Measurements from ENCODE around the gene MGMT.
A peak's percentile ranks its signal among the peaks of the same experiment; 100 is the strongest.

Gene MGMT

DNA sequence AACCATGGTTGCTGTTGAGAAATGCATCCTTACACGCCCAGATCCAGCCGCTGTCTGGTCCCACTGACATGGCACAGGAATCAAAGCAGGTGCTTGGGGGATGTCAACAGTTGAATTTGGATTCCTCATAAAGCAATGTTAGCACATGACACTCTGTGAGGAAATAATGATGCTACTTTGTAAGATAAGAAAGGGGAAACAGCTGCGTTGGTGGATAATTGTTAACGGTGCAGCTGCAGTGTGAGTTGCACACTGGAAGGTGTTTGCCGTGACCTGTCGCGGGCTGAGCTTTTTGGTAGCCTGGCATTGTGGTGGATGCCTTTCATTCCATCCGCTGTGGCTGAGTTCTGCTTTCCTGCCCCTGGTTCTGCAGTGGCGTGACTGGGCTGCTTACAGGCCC lies 113.9 kb downstream of the MGMT start:
- Histone ChIP-seq H3K4me3 (ENCODE audit: low read depth, low read length, poor library complexity, severe bottlenecking) (peak overlapping the region; percentile 8), H3K4me2 (ENCODE audit: low read length) (peak overlapping the region; percentile 20; the same call in 1 of the 2 replicates), H2AFZ (ENCODE audit: low read length) (no peak overlapping the region), H3F3A (ENCODE audit: insufficient read depth, low read length) (no peaks in the 10 kb centered on the region), H3K27ac (ENCODE audit: low read depth, low read length, poor library complexity, severe bottlenecking) (peak overlapping the region; percentile 81), H3K4me1 (ENCODE audit: insufficient read depth, low read length, severe bottlenecking) (peaks cover 21% of the 10 kb centered on the region), H3K36me3 (ENCODE audit: insufficient read depth, low read length) (peaks cover 21% of the 10 kb centered on the region), H3K27me3 (ENCODE audit: insufficient read depth, low read length) (no peaks in the 10 kb centered on the region), H4K20me1 (ENCODE audit: insufficient read depth, low read length) (no peaks in the 10 kb centered on the region), H3K9me3 (ENCODE audit: low read length) (peaks cover 3% of the 10 kb centered on the region; the same call in 1 of the 2 replicates), H3K79me2 (ENCODE audit: insufficient read depth, low read length) (no peaks in the 10 kb centered on the region; the same call in 1 of the 2 replicates), H3K9ac (ENCODE audit: low read length) (no peak overlapping the region; the same call in 1 of the 2 replicates), H3K9me2 (ENCODE audit: low read depth, low read length) (no peaks in the 10 kb centered on the region)
- TF ChIP-seq, protein P1, sequence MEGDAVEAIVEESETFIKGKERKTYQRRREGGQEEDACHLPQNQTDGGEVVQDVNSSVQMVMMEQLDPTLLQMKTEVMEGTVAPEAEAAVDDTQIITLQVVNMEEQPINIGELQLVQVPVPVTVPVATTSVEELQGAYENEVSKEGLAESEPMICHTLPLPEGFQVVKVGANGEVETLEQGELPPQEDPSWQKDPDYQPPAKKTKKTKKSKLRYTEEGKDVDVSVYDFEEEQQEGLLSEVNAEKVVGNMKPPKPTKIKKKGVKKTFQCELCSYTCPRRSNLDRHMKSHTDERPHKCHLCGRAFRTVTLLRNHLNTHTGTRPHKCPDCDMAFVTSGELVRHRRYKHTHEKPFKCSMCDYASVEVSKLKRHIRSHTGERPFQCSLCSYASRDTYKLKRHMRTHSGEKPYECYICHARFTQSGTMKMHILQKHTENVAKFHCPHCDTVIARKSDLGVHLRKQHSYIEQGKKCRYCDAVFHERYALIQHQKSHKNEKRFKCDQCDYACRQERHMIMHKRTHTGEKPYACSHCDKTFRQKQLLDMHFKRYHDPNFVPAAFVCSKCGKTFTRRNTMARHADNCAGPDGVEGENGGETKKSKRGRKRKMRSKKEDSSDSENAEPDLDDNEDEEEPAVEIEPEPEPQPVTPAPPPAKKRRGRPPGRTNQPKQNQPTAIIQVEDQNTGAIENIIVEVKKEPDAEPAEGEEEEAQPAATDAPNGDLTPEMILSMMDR (IDR thresholded peaks at IDR 0.05; ENCODE audit: low read length): no peak
- no peak for TF ChIP-seq EZH2 (IDR thresholded peaks at IDR 0.05; ENCODE audit: borderline replicate concordance, low read length)

DNA sequence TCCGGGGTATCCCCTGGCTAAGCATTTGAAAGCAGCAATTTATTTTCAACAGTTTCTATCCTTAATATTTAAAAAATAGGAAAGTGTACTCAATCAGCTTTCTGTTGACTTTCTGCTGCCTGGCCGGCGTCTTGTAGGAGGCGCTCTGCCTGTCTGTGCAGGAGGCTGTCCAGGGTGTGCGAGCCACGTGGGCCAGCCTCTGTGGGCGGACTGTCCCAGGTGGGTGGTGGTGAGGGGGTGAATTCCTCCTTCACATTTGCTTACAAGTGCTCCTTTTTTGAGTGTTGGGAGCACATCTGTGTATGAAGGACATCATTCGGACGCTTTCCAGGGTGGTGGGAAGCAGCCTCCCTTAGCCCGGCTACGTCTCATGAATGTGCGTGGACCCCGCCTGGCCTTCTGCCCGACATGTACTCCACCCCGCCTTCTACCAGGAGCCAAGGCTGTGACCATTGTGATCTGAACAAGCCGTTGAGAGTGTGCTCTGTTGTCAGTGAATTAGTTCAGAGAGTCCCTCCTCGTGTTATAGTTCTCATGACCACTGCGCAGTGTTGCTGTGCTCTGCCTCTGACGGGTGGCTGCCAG lies 114.9 kb downstream of the MGMT start:
- H3K9me2 ChIP-seq (ENCODE audit: low read depth, low read length): no peaks in the 10 kb centered on the region
- H3K4me2 ChIP-seq (ENCODE audit: low read length): no peak overlapping the region
- no peak for TF ChIP-seq EZH2 (IDR thresholded peaks at IDR 0.05; ENCODE audit: borderline replicate concordance, low read length)
- TF ChIP-seq, protein P1 (IDR thresholded peaks at IDR 0.05; ENCODE audit: low read length): no peak
- no peak overlapping the region for H3K4me3 ChIP-seq (ENCODE audit: low read depth, low read length, poor library complexity, severe bottlenecking)
- no peaks in the 10 kb centered on the region for H4K20me1 ChIP-seq (ENCODE audit: insufficient read depth, low read length)
- no peaks in the 10 kb centered on the region for H3K27me3 ChIP-seq (ENCODE audit: insufficient read depth, low read length)
- peaks cover 21% of the 10 kb centered on the region for H3K4me1 ChIP-seq (ENCODE audit: insufficient read depth, low read length, severe bottlenecking)
- no peak overlapping the region for H3K9ac ChIP-seq (ENCODE audit: low read length)
- no peaks in the 10 kb centered on the region for H3F3A ChIP-seq (ENCODE audit: insufficient read depth, low read length)
- H3K36me3 ChIP-seq (ENCODE audit: insufficient read depth, low read length): peaks cover 24% of the 10 kb centered on the region
- H3K79me2 ChIP-seq (ENCODE audit: insufficient read depth, low read length): no peaks in the 10 kb centered on the region; the same call in 1 of the 2 replicates
- peak overlapping the region; percentile 81 for H3K27ac ChIP-seq (ENCODE audit: low read depth, low read length, poor library complexity, severe bottlenecking)
- peaks cover 11% of the 10 kb centered on the region for H3K9me3 ChIP-seq (ENCODE audit: low read length)
- no peak overlapping the region for H2AFZ ChIP-seq (ENCODE audit: low read length)

- Histone ChIP-seq H3K27me3 (ENCODE audit: insufficient read depth, low read length) (no peaks in the 10 kb centered on the region), H2AFZ (ENCODE audit: low read length) (no peak overlapping the region), H3F3A (ENCODE audit: insufficient read depth, low read length) (no peaks in the 10 kb centered on the region), H3K36me3 (ENCODE audit: insufficient read depth, low read length) (peaks cover 41% of the 10 kb centered on the region), H3K4me2 (ENCODE audit: low read length) (no peak overlapping the region), H3K9me3 (ENCODE audit: low read length) (peaks cover 11% of the 10 kb centered on the region), H3K4me1 (ENCODE audit: insufficient read depth, low read length, severe bottlenecking) (peaks cover 21% of the 10 kb centered on the region), H3K9ac (ENCODE audit: low read length) (no peak overlapping the region), H4K20me1 (ENCODE audit: insufficient read depth, low read length) (no peaks in the 10 kb centered on the region), H3K79me2 (ENCODE audit: insufficient read depth, low read length) (no peaks in the 10 kb centered on the region; the same call in 1 of the 2 replicates), H3K4me3 (ENCODE audit: low read depth, low read length, poor library complexity, severe bottlenecking) (no peak overlapping the region), H3K27ac (ENCODE audit: low read depth, low read length, poor library complexity, severe bottlenecking) (no peak overlapping the region), H3K9me2 (ENCODE audit: low read depth, low read length) (no peaks in the 10 kb centered on the region)
- no peak for TF ChIP-seq EZH2 (IDR thresholded peaks at IDR 0.05; ENCODE audit: borderline replicate concordance, low read length)
- TF ChIP-seq, protein P1 (IDR thresholded peaks at IDR 0.05; ENCODE audit: low read length): no peak
Measured at GRCh38 chr10:129583831-129584230, 116.8 kb downstream of the MGMT start.

All from OCI-LY1 (cell line).